Activated T-cell treated with anti-CD3 and anti-CD28 coated beads for 1 hour (primary cell): ENCODE data around the gene TMEM186.
"Not testable (repeated sequence)": the region's sequence is repeated elsewhere in the genome, so short reads cannot be mapped to it uniquely, and the experiment has no call there.

Experiments used
- DNase-seq: peaks from one replicate; pipeline ENCODE4 v3.0.0-alpha.2; 2020; ENCODE audit warnings: low read depth

TMEM186 gene

GRCh38 chr16:8797364-8798173 is at the start of gene TMEM186, which contains the start of gene PMM2:
TMEM186 (minus strand) TSS chr16:8797639; CDS start chr16:8797614, 25 bp downstream.
PMM2 (plus strand) TSS chr16:8797839; CDS start chr16:8797883, 44 bp downstream.
- peak; percentile 89 for DNase-seq

- DNase-seq: no peak
Observed at GRCh38 chr16:8847145-8847544, 49.7 kb upstream of the TMEM186 start.

- no peak for DNase-seq
Observed at GRCh38 chr16:8846401-8846932, 49.0 kb upstream of the TMEM186 start.

GRCh38 chr16:8845699-8846298 is 48.4 kb upstream of the TMEM186 start:
- no peak for DNase-seq

- not testable (repeated sequence) for DNase-seq
Observed at GRCh38 chr16:8843296-8843695, 45.9 kb upstream of the TMEM186 start.

GRCh38 chr16:8842016-8842415 is 44.6 kb upstream of the TMEM186 start:
- not testable (repeated sequence) for DNase-seq

GRCh38 chr16:8837594-8837993 is 40.2 kb upstream of the TMEM186 start:
- not testable (repeated sequence) for DNase-seq

- not testable (repeated sequence) for DNase-seq
Observed at GRCh38 chr16:8836797-8837196, 39.4 kb upstream of the TMEM186 start.

GRCh38 chr16:8832717-8833105 is 35.3 kb upstream of the TMEM186 start:
- DNase-seq: no peak

GRCh38 chr16:8831871-8832716 is 34.7 kb upstream of the TMEM186 start:
- no peak for DNase-seq

- no peak for DNase-seq
Observed at GRCh38 chr16:8831450-8831849, 34.0 kb upstream of the TMEM186 start.

- no peak for DNase-seq
Observed at GRCh38 chr16:8828541-8829165, 31.2 kb upstream of the TMEM186 start.

- DNase-seq: no peak
Observed at GRCh38 chr16:8826278-8826879, 28.9 kb upstream of the TMEM186 start.

GRCh38 chr16:8822403-8822802 is 25.0 kb upstream of the TMEM186 start:
- DNase-seq: no peak

- no peak for DNase-seq
Observed at GRCh38 chr16:8819411-8820034, 22.1 kb upstream of the TMEM186 start.

GRCh38 chr16:8818504-8819270 is 21.2 kb upstream of the TMEM186 start:
- DNase-seq: no peak

GRCh38 chr16:8816967-8817655 is 19.7 kb upstream of the TMEM186 start:
- DNase-seq: no peak

GRCh38 chr16:8814095-8814806 is 16.8 kb upstream of the TMEM186 start:
- DNase-seq: no peak
